Stimulated activated CD4-positive, alpha-beta T cell treated with anti-CD3 and anti-CD28 coated beads, Interleukin-12 subunit alpha, Interleukin-12 subunit beta, amount 100 ng/mL, for 4 hours (primary cell): Measurements from ENCODE around the gene TSPAN3.
A peak's percentile ranks its signal among the peaks of the same experiment; 100 is the strongest.

Experiments used
- DNase-seq: peaks from one replicate; pipeline ENCODE4 v3.0.0-alpha.2; 2020

Gene TSPAN3

DNA sequence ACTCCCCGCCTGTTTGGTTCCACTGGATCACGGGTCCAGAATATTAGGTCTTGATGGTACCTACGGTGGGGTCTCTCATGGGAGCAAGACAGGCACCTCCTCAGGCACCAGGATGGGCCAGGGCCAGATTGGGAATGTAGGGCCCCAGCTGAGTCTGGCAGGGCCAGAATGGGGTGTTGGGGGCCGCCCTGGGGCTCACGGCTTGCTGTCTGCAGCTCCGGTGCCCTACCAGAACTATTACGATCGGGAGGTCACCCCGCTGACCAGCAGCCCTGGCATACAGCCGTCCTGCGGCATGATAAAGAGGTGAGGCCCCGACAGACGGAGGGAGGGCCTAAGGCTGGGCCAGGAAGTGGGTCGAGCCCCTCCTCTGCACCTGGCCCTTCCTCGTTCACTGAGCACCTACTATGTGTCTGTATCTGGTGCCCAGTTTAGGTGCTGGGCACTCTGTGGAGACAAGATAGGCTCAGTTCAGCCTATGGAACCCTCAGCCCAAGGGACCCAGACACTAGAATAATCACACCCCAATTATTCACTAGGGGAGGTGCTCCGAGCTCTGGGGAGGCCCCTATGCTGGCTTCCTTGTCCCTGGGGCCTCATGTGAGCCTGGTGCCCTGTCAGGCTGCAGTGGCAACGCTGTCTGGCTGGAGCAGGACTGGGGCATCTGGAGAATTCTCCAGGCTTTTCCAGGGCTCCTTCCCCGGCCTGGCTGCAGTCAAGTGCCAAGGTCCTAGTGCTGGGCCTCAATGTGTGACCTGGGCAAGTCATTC, 38.1 kb downstream of the TSPAN3 start:
- DNase-seq = no peak

DNA sequence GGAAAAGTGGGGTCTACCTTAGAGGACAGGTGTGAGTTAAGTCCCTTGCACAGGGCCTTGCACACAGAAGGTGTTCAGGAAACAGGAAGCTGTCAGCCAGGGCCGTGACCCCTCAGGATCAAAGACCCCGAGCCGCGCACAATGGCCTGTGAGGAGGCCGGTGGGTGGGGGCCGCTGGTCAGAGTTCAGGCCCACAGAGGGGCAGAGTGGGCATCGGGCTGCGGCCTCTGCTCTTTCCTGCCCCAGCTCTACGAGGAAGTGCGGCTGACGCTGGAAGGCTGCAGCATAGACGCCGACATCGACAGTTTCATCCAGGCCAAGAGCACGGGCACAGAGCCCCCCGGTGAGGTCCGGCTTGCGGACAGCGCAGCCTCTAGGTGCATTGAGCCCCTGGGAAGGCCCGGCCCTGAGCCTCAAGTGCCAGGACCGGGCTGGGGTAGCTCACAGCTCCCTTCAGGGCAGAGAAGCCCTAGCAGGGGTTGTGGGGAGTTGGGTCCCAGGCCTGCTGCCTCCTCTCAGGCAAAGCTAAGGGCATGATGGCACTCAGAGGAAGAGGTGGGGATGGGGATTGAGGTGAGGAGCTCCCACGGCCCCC, 38.8 kb downstream of the TSPAN3 start:
- DNase-seq = no peak

DNA sequence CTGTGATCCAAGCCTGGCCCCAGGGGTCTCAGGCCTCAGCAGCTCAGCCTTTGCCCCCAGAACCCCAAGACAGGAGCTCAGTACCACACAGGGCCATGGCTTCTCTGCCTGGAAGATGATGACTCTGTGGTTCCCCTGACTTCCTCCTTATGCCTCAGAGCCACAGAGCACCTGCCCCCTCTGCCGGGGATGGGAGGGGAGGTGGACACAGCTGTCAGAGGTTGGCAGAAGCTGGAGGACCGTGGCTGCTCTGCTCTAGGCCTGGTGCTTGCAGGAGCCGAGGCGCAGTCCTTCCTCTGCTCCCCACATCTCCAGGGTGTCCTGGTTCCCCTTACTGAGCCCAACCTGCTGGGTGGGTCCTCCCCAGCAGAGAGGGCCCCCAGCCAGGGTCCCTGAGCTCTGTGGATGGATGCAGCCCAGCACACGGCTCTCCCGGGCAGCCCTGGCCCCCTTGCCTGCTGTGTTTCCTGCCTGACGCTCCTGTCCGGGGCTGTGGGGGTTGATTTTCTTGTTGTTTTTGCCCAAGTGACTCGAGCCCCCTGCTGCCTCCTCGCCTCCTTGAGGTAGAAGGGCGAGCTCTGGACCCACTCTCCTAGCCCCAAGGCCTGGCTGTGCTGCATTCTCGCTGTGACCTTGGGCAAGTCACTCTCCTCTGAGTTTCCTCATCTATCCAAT, 39.4 kb downstream of the TSPAN3 start:
- no peak for DNase-seq

DNA sequence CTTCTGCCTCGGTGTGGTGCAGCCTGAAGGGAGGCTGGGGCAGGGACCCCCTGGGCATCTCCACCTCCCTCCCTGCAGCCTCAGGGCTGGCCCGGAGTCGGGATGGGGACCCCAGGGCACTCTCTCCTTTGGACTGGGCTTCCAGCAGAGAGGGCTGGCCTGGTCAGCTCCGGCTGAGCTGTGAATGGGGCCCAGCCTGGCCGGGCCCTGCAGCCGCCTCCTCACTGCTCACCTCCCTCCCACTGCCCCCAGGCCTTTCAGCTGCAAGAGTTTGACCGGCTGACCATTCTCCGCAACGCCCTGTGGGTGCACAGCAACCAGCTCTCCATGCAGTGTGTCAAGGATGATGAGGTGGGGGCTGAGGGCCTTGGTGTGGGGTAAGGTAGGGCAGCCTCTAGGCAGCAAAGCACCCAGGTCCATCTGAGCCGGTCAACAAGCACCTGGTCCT, 40.0 kb downstream of the TSPAN3 start:
- no peak for DNase-seq

DNA sequence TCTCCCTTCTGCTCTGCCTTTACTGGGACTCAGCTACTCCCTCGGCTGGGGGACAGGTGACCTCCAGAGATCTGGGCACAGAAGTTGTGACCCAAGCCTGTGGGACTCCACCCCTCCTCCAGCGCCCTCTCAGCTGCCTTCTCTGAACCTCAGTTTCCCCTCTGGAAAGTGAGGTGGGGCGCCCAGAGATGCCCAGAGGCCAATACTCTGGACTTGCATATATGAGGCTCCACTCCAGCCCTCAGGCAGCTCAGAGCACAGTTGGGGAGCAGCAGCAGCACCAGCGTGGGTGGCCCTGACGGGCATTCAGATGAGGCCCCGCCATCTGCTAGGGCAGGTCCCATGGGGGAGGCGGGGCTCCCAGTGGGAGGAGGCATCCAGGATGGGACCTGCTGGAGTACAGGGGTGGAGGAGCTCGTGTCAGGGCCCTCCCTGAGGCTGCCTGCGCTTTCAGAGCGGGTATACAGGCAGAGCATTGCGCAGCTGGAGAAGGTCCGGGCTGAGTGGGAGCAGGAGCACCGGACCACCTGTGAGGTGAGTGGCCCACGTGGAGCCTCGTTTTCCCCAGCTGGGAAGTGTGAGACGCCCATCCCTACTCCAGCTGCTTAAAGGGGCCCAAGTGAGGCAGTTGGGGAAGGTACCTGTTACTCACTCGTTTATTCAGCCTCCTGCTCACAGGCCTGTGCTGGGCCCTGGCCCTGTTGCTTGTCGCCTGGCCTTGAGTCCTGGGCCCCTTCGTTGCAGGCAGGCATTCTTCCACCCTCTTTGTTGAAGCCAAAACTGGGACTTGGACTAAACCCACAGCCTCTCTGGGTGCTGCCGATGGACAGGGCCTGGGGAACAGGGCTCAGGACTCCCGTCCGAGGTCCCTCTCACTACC, 40.6 kb downstream of the TSPAN3 start:
- no peak for DNase-seq

DNA sequence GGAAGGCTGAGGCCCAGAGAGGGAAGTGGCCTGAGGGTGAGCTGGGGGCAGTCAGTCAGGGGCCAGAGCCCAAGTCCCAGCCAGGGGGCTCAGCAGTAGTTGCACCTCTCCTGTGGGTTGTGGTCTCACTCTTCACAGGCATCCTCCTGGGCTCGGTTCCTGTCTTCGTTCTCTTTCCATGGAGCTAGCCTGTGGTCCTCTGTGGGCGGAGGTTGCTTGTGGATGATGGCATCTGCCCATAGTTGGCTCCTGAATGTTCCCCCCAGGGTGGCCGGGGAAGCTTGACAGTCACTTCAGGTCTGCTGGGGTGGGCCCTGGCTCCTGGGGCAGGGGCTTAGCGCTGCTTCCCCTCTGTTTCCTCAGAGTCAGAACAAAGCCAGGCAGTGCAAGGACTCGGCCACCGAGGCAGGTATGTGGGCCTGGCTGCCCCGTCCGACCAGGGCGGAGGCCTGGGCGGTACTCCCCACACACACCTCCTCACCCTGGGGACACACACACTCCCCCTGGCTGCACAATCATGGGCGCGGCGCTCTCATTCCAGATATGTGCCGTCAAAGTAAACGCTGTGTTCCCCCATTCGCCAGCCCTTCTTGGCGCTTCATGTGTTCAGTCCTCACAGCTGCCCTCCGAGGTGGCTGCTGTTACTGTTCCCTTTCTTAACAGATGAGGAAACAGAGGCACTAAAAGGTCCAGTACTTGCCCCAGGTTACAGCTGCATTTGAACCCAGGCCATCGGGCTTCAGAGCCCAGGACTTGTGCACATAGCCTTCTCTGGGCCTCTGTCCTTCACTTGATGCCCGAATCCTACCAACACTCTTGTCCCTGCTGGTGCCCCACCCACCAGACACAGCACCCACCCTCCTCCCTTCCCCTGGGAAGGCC, 41.5 kb downstream of the TSPAN3 start:
- DNase-seq = no peak

DNA sequence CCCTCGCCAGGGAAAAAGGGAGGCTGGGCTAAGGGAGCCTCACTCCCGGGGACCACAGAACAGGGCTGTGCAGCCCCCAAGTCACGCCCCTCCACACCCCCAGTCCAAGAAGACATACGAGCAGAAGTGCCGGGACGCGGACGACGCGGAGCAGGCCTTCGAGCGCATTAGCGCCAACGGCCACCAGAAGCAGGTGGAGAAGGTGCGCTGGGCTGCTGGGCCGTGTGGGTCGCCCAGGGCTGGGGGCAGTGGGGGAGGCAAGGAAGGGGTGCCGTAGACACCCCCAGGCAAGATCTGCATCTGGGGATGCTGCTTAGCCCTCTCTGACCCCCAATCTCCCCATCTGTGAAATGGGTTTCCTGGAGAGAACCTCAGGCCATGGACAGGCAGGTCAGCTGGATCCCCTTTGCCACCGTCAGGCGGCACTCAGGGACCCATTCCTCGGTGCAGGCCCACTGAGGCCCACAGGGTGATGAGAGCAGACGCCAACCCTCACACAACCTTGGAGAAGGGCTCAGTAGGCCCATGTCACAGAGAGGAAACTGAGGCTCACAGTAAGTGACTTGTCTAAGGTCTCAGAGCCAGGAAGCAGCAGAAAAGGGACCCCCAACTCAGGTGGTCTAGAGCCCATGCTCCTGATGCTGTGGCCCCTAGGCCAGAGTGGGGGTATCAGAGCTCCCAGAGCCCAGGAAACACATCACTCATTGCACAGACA, 42.3 kb downstream of the TSPAN3 start:
- DNase-seq = no peak

DNA sequence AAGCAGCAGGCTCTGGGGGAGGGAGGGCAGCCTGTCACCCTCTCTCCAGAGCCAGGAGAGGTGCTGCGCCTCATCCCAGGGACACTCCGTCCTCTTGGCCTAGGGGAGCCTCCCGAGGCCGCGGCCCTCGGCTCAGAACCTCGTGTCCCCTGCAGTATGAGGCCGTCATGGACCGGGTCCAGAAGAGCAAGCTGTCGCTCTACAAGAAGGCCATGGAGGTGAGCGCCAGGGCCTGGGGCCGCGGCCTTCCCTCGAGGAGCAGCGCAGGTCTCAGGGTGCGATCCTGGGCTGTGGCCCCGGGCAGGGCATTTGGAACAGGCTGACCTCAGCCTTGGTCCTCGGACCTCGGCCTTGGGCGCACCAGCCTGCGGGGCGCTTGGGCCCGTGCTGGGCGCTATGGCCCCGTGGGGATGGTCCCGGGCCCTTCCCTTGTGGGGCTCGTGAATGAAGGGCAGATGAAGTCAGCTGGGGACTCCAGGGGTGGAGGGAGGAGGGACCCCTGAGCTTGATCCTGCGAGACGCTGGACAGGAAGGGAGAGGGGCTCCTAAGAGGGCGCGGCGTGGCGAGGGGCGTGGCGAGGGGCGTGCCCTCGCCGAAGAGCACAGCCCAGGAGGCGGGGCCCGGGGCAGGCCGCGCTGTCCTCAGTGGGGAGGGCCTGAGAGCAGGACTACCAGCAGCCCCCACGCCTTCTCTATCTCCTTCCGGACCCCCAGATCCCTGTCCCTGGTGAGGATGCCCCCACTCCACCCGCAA, 43.0 kb downstream of the TSPAN3 start:
- no peak for DNase-seq

DNA sequence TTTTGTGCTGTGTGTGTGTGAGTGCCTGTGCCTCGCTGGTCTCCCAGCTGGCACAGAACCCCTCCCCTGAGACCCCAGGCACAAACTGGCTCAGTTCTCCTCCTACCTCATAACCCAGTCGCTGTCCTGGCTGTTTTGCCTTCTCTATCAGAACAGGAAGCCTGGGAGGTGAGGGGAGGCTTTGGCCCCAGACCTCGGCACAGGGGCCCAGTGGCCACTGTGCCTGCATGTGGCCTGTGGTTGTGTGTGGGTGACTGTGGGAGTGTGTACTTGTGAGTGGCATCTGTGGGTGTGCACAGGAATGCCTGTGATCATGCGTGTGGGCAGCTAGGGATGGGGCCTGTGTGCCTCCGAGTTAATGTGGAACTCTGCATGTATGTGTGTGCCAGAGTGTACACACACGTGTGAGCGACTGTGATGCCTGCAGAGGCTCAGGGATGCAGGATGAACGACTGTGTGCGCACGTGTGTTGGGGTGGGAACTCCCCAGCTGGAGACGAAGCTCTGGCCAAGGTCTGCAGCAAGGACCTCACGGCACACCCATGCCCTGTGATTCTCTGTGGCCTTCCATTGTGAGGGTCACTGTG, 43.7 kb downstream of the TSPAN3 start:
- no peak for DNase-seq

DNA sequence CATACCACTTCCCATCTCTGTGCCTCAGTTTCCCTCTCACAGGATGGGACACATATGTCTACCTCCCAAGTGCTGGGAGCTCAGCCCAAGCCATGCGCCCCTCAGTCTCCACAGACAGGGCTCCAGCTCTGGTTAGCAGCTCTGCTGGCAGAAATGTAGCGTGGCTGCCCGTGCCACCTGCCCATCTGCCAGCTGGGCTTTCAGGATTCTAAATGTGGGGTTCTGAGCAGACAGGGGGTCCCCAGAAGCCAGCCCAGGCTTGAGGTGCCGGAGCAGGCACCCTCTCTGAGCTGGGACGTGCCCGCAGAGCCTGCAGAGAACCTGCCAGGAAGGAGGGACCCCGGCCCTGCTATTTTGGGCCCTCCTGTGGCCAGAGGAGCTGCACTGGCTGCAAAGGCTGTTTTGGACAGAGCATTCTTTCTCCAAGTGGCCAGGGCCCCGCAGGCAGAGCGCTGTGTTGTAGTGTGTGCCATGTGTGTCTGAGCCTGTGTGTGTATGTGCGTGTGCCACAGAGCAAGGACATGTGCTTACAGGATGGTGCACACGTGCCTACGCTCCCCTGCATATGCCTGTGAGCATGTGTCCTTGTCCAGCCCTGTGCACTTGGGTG, 44.3 kb downstream of the TSPAN3 start:
- DNase-seq = no peak

DNA sequence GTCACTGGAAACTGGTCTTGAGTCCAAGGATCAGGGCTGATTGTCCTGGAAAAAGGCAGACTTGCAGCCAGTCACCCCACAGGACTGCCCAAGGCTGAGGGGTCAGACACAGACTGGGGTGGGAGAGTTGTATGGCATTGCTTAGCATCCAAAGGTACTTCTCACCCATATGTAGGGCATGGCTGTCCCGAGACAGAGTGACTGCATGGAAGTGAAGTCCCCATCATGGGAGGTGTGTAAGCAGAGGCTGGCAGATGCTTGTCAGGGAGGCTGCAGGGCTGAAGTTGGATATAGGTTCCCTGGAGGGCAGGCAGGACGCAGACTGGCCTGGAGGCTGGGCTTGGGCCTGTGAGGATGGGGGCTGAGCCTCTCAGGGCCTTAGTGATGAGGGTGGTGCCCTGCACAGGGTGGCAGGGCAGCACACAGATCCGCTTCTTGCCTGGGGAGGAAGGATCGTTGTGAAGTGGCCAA, 44.9 kb downstream of the TSPAN3 start:
- DNase-seq = no peak

DNA sequence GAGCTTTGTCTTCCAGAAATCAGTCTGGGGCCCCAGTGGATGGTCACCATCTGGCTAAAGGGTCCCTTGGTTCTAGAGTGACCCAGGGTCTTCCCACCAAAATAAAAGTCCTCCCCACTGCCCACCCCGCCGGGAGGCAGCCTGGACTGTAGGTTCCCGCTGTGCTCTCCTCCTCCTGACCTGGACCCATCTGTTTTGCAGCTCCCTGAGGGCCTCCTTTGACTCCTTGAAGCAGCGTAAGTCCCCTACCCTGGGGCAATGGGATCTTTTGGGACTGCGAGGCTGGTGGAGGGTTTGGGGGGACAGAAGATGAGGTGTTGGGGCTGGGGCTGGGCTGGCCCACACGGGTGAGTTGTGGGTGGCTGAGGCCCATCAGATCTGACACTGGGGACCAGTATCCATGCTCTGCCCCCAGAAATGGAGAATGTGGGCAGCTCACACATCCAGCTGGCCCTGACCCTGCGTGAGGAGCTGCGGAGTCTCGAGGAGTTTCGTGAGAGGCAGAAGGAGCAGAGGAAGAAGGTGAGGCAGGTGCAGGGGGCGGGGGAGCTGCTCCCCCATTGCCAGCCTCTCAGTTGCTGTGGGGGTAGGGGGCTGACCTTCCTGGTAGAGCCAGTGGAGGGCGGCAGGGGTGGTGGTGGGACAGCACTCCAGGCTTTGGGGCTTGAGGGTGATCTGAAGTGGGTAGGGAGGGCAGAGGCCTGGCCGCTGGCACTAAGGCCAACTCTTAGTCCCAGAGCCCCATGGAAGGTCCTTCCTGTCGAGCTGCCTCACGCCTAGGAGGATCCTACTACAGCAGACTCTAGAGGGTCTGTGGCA, 45.6 kb downstream of the TSPAN3 start:
- no peak for DNase-seq

DNA sequence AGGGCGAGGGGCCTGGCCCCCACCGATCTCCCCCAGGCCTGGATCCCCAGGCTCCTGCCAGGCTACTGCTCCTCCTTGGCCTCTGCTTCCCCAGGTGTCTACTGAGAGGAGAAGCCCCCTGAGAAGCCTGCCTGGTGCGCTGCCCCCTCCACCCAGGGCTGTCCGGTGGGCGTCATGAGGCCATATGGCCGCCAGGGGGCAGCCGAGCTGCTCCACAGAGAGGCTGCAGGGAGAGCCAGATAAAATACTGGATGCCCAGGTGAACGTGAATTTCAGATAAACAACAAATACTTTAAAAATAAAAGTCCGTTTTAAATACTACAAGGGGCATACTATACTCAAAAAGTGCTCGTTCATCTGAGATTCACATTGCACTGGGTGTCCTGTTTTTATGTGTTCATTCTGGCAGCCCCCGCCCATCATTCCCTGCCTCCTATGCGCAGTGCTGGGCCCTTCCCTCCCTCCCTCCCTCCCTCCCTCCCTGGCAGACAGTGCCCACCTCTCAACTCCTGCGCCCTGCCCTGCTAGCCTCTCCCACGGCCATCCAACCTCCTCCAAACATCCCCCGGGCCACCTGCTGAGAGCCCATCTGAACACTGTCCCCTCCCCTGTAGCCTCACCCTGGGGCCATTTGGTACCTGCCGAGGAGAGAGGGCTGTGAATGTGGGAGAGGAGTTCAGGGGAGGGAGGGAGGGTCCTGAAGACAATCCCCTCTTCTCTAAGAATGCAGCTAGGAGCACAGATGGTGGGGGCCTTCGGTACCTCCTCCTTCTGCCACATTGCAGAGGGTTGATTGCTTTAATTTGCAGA, 46.4 kb downstream of the TSPAN3 start:
- peak; percentile 68 for DNase-seq

DNA sequence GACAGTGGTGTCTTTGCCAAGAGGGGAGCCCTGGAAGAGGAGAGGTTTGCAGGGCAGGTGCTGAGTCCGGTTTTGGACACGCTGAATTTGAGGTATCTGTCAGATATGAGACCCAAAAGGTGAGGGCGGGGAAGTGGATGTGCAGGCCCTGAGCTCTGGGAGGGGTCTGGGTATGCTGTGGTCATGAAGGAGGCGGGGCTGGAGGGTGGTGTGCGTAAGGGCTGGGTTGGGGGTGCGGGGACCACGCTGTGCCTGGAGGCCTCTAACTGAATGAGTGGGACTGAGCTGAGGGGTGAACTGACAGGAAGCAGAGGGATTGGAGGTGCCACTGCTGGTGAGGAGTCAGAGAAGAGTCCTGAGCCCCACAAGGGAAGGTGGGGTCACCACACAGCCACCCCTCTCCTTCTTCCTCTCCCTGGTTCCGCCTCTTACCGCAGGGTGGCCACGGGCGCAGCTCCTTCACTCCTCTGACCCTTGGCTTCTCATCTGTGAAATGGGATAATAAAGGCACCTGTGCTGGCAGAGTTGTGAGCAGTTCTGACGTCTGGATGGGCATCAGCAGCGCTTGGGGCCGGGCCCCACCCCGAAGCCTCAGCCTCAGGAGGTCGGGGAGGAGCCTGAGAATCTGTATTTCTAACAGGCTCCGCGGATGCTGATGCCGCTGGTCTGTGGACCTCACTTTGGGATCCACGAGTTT, 47.2 kb downstream of the TSPAN3 start:
- DNase-seq = no peak

DNA sequence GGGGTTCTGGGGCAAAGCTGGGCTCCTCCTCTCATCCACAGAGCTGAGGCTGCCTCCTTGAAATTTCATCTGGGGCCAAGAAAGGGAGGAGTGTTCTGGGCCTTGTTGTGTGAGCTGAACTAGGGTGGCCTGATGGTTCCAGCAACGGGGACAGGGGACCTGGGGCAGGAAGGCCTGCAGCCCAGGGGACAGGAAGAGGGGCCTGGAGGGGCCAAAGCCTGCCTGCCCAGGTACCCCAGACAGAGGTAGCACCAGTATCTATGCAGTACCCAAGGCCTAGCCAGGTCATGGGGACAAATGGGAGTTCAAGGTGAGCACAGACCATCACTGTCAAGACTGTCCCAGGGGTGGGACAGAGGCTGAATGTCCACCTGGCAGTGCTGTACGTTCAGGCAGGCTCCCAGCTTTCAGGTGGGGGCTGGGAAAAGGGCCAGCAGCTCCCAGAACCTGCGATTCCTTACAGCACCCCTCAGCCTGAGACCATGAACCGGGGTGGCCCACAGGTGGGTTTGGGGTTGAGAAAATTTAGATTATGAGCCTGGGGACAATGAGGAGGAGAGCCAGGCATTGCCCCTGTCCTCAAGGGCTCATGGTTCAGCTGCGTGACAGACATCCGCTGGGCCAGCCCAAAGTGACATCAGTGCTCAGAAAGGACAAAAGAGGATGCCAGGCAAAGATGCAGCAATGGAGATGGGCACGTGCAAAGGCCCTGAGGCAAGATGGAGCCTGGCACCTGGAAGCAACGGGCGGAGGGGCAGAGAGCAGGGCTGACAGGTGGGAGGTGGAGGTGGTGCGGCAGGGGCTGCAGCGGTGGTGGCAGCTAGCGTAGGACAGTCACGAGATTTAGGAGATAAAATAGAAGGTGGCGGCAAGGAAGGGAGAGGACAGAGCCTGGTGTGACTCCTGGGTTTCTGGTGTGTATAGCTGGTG, 48.0 kb downstream of the TSPAN3 start:
- DNase-seq = no peak

DNA sequence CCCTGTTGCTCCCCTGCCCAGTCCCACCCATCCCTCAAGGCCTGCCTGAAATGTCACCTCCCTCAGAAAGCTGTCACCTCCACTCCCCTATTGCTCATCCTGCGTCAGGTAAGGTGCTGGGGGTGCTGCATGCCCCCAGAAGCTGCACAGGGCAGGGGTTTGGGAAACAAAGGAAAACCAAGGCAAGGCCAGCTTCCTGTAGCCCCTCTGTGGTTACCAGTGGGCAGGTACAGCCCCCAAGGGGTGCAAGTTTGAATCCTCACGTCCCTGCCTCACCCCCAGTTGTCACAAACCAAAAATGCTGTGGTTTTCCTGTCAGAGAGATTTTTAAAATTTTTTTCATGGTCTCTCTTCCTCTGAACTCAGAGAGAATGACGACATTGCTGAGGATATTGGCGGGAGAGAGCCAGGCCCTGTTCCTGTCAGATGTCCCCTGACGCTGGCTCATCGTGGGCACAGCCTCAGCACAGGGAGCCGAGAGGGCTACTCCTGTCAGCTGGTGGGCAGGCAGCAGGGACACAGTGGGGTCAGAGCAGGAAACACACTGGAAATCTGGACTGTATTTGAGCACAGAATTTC, 49.0 kb downstream of the TSPAN3 start:
- no peak for DNase-seq
